ENCODE results near the gene IL13. TPM values are rescaled to one million over a fixed set of nuclear protein-coding genes. Genes with fewer than 3 reads are reported as not detected.

Gene IL13
- total and polyA plus RNA-seq, 10 of the 15 experiments (the other 5 are each of a cell fraction or from before 2014, with no cell fraction given): 0.06 to 0.40 (median 0.11) TPM; not detected in 6

GRCh38 chr5:132677191-132677590 is 19.2 kb downstream of the IL13 start:
- RAD21 ChIA-PET (ENCODE audit: unreplicated experiment): interaction anchor here (0.6 to 7.7 kb wide), 4 partner anchors 8 to 152 kb away, joined by 3 to 148 read pairs (median 4); no protein-coding TSS in a partner anchor
- Histone ChIP-seq H3K9ac (ENCODE audit: control insufficient read depth, insufficient read depth, low read length) (no peak overlapping the region), H3K27me3 (replicated peaks in 1 of 2; ENCODE audit: control insufficient read depth in 2 of 2, insufficient read depth in 2 of 2, low read length in 1 of 2) (no peaks in the 10 kb centered on the region), H3K4me2 (ENCODE audit: control insufficient read depth, insufficient read depth) (no peak overlapping the region), H3K27ac (ENCODE audit: control insufficient read depth, insufficient read depth) (no peak overlapping the region), H3K9me3 (replicated peaks; ENCODE audit: control insufficient read depth, insufficient read depth, low read length) (no peaks in the 10 kb centered on the region), H3K4me1 (ENCODE audit: control insufficient read depth, insufficient read depth, low read length) (peaks cover 33% of the 10 kb centered on the region), H3K36me3 (ENCODE audit: control insufficient read depth in 2 of 2, insufficient read depth in 2 of 2, low read length in 1 of 2) (no peaks in the 10 kb centered on the region), H3K4me3 (no peak overlapping the region), H4K20me1 (ENCODE audit: control insufficient read depth, insufficient read depth) (no peaks in the 10 kb centered on the region), H2AFZ (ENCODE audit: control insufficient read depth, low read depth, low read length) (no peak overlapping the region), H3K79me2 (ENCODE audit: control insufficient read depth, insufficient read depth, low read length) (no peaks in the 10 kb centered on the region)
- in situ Hi-C loops (cut with MboI) (no loop called here), intact Hi-C loops (cut with micrococcal nuclease; ENCODE audit: unreplicated experiment) (no loop called here)
- 69% methylated on average over 7 of the region's 7 CpGs for WGBS (ENCODE audit: insufficient coverage, insufficient replicate concordance, low lambda C conversion rate, missing lambda C conversion rate)
- no TSS peak for BruUV-seq (replicated peaks)
- SMC1A ChIA-PET (ENCODE audit: uncharacterized antibody, unreplicated experiment): interaction anchor here (1.0 to 11.4 kb wide), 7 partner anchors 11 to 78 kb away, joined by 3 to 156 read pairs (median 22); partner anchors contain the start of genes IL13 and KIF3A
- POLR2A ChIA-PET: interaction anchor here (0.7 to 11.2 kb wide), 4 partner anchors 11 to 57 kb away, joined by 3 to 118 read pairs (median 42); partner anchors contain the start of gene IL13
- CTCF ChIA-PET: interaction anchor here (1.0 to 5.1 kb wide), 4 partner anchors 15 to 150 kb away, joined by 3 to 57 read pairs (median 4); partner anchors contain the start of gene CCNI2
- DNase-seq (ENCODE audit: low read depth, low spot score) (no peak), FAIRE-seq (no peak), ATAC-seq (no peak)
- TF ChIP-seq NFYA (IDR thresholded peaks at IDR 0.05; ENCODE audit: borderline replicate concordance, low read depth, low read length): no peak
- TF ChIP-seq, protein P1, sequence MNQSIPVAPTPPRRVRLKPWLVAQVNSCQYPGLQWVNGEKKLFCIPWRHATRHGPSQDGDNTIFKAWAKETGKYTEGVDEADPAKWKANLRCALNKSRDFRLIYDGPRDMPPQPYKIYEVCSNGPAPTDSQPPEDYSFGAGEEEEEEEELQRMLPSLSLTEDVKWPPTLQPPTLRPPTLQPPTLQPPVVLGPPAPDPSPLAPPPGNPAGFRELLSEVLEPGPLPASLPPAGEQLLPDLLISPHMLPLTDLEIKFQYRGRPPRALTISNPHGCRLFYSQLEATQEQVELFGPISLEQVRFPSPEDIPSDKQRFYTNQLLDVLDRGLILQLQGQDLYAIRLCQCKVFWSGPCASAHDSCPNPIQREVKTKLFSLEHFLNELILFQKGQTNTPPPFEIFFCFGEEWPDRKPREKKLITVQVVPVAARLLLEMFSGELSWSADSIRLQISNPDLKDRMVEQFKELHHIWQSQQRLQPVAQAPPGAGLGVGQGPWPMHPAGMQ (IDR thresholded peaks at IDR 0.05; ENCODE audit: borderline replicate concordance): no peak
- no peak for TF ChIP-seq NR2C1 (IDR thresholded peaks at IDR 0.05)
- no peak for TF ChIP-seq WRNIP1 (IDR thresholded peaks at IDR 0.05; ENCODE audit: borderline replicate concordance, low read depth, low read length)
- no peak for TF ChIP-seq ZNF217 (IDR thresholded peaks at IDR 0.05)

All from GM12878 (cell line).